GM12801 (cell line): ENCODE measurements around the gene SEC62.

ENCODE experiments used
- CTCF ChIP-seq: IDR thresholded peaks from one replicate; pipeline ENCODE4 v1.5.1; 2011; ENCODE audit warnings: control low read depth; ENCODE audit not compliant: insufficient read length; ENCODE audit errors: extremely low read depth

SEC62 gene, protein sequence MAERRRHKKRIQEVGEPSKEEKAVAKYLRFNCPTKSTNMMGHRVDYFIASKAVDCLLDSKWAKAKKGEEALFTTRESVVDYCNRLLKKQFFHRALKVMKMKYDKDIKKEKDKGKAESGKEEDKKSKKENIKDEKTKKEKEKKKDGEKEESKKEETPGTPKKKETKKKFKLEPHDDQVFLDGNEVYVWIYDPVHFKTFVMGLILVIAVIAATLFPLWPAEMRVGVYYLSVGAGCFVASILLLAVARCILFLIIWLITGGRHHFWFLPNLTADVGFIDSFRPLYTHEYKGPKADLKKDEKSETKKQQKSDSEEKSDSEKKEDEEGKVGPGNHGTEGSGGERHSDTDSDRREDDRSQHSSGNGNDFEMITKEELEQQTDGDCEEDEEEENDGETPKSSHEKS

DNA sequence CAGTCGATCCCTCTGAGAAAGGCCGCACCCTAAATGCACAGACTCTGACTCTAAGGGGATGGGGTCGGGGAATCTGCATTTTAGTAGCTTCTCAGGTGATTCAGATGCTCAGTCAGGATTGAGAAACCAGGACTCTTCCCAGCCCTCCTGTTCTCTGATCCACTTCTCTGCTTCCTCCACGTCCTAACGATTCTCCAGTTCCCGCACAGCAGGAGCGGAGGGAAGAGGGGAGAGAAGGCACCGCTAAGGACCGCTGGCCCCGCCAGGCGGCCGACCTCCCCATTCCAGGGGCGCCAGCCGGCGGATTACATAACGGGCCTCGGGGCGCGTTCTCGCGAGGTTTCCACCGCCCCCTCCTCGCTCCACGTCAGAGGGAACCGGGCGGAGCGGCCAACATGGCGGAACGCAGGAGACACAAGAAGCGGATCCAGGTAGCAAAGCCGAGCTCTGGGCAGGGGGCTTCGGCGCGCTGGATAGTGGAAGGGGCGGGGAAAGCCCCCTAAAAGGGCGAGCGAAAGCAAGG, at the start of gene SEC62:
TSS of gene SEC62 (plus strand) at position 380 of the 523 bp plus-strand sequence. CDS start at position 396, 16 bp downstream.
- no peak for TF ChIP-seq CTCF

GRCh38 chr3:169923189-169923588, 43.4 kb upstream of the SEC62 start:
- TF ChIP-seq CTCF, result no peak

DNA sequence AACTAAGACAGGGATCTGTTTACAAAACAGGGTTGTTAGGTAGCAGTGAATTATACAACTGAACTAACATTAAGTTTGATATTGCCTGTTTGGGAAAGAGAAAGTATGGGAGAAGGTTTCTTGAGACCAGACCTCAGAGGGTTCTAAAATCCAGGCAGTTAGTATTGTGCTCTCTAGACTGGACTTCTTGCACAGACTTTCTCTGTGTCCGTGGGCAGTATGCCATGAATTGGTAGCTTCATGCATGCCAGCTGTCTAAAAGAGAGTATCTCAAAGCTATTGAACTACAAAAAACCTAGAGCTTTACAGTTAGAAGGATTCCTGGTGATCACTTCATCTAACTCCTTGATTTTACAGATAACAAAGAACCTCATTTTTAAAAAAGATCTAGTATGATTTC, 42.8 kb upstream of the SEC62 start:
- TF ChIP-seq CTCF, result no peak

DNA sequence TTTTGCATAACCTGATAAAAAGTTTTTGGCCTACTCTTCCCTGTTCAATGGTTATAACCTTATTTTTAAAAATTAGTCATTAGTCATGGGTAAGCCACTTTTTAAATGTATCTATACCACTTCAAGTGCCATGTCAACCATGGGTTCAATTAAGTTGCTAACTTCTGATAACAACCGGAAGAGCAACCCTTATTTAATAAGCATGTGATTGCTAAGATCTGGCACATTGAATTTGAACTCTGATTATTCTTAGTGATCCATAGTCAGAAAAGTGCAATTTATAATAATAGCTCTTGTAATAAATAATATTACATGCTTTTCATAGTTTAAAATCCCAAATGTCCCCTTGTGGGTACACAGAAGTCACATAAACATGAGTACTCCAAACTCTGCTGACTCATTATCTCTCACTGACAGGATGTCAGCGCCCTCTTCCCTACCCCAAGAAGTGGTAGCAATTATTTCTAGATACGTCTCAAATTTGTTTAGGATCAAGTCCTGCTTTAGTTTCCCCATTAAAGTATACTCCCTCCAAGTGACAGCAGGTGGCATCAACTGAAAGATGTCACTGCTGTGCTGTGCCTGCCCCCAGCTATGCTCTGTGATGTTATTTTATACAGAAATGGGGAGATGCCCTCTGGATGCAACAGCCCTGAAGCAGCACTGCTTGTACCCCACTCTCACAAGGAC, 36.6 kb upstream of the SEC62 start:
- no peak for TF ChIP-seq CTCF

DNA sequence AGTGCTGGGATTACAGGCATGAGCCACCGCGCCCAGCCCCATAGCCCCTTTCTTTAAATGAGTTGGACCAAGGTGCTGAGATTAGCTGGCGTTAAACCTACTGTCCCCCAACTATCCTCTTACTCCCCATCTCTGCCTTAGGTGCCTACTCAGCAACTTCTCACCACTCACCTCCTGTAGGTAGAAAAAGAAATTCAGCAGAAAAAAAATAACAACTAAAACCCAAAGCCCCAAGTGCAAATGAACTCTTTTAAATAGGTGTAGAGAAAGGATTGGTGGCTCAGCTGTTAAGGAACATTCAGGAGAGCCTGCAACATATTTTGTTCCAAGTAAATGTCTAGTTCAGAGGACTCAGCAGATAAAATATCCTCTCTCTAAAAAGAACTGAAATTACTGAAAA, 35.8 kb upstream of the SEC62 start:
- no peak for TF ChIP-seq CTCF

- TF ChIP-seq CTCF, result no peak
These were observed 34.7 kb upstream of the SEC62 start for GRCh38 chr3:169931747-169932520.

GRCh38 chr3:169939320-169939719, 27.3 kb upstream of the SEC62 start:
- TF ChIP-seq CTCF, result no peak
